HG03342 (cell line): ENCODE measurements around the gene ATP8A2.

Experiments used
- ATAC-seq: cut with Tn5 transposase; IDR thresholded peaks from one replicate; pipeline ENCODE4 v1.9.1; 2021; ENCODE audit warnings: mild to moderate bottlenecking, moderate library complexity; ENCODE audit not compliant: unreplicated experiment

The ATP8A2 gene

DNA sequence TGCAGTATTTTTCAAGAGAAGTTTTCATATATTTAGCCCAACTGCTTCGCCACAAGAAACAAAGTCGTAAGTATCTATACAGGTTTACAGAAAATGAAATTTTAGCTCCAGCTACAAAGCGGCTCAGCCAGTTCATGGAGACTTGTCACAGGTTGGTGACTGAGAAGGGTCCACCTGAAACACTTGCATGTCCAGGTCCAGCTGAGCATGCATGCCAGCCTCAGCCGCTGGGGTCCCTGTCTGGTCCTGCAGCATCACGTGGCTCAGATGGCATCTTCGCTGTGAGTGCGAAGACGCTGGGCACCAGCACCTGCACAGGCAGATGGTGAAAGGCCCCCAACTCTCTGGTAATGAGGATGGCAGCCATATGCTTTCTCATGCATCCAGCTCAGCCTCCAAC lies 616.2 kb downstream of the ATP8A2 start:
- ATAC-seq, result no peak

GRCh38 chr13:25988661-25989060 lies 616.9 kb downstream of the ATP8A2 start:
- no peak for ATAC-seq

GRCh38 chr13:25990801-25991200 lies 619.0 kb downstream of the ATP8A2 start:
- no peak for ATAC-seq

DNA sequence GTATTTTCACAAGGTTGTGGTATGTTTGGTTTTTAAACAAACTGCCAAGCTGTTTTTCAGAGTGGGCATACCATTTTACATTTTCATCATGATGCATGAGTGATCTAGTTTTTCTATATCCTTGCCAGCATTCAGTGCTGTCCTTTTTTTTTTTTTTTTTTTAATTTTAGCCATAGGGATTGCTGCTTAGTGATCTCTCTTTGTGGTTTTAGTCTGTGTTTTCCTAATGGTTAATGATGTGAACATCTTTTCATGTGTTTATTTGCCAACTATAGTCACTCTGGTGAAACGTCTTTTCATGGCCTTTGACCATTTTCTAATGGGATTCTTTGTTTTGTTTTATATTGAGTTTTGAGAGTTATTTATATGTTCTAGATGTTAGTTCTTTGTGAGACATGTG lies 620.3 kb downstream of the ATP8A2 start:
- no peak for ATAC-seq

DNA sequence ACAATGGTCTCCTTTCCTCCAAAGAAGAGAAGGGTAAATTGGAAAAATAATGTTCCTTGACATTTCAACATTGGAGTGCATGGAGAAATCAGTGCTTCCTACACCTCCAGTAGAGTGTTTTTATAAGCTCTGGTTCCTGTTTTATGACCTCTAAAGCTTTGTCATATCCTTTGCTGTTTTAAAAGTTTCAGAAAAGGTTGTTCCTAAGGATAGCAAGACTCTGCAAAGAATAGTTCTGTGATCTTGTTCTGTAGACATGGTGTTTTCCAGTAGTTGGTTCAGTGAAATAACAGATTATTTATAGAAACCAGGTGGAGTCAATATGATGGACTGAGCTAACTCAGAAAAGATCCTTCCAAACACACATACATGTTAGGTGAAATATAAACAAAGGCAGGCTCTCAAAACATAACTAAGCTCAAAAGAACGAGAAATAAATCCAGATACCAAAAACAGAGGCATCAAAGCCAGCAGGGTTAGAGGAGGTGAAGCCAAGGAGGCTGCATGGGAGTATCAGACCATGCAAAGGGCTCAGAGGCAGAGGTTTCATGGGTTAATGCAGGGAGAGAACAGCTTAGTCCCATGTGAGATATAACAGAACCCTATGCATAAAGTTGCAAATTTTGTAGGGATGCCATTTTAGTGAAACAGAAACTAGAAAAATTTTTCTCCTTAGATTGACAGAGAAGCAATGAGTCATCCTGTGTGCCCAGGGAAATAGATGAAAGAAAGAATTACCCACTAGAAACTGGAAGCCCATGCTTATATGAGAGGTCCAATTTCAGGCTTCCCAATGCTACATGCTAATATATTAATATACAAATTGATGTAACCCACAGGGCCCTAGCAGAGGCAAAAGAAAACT lies 635.7 kb downstream of the ATP8A2 start:
- ATAC-seq, result no peak

DNA sequence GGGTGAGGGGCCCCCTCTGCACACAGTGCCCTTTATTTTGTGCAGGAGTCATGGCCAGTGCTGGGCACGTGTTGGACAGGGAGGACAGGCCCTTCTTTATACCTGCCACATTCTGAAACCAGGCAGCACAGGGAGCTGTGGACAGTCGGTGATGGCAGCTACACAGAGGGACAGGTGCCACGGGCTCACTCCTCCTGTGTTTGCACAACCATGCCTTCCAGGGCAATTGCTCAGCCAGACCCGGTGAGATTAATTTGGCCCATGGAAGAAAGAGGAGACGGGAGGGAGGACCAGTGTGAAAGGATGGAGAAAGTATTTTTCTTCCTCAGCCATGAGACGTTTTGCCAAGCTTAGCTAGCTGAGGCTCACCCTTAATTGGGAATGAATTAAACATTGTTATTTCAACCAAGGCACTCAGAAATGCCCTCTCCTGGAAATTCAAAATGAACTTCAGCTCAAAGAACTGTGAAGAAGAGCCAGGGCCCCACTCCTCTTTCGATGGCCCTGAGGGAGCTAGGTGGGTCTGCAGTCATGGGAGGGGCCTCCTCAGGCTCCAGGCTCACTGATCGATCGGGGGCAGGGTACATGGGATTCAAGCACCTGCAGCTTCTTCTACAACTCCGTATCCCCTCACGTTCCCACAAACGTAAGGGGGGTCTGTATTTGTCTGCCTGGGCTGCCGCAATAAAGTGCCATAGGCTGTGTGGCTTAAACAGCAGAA lies 638.9 kb downstream of the ATP8A2 start:
- no peak for ATAC-seq

DNA sequence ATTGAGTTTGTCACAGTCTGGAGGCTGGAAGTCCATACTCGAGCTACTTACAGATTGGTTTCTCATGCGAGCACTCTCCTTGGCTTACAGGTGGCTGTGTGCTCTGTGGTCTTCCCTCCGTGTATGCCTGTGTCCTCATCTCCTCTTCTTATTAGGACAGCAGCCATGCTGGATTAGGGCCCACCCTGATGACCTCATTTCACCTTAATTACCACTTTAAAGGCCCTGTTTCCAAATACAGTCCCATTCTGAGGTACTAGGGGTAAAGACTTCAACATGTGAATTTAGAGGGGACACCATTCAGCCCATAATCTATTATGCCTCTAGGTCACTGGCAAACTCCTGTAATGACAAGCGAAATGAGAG lies 639.4 kb downstream of the ATP8A2 start:
- ATAC-seq, result no peak

GRCh38 chr13:26011996-26012821 lies 640.4 kb downstream of the ATP8A2 start:
- ATAC-seq, result no peak

DNA sequence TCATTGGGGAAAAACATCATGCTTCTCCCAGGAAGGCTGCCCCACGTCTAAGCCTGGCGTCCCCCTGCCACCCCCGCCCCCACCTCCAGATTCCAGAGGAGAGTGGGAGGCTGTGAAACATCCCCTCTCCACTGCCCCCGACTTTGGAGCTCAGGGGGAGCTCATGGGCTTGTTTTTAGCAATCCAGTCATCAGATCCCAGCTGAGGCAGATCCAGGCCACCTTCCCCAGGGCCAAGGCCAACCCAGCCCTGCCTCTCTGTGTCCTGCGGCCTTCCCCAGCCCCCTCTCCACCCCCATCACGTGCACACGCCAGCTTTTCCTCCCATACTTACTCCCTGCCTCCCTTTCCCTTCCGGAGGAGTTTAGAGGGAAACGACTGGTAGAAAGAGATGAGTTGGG lies 641.2 kb downstream of the ATP8A2 start:
- ATAC-seq, result no peak

GRCh38 chr13:26015271-26016125 lies 643.7 kb downstream of the ATP8A2 start:
- no peak for ATAC-seq

DNA sequence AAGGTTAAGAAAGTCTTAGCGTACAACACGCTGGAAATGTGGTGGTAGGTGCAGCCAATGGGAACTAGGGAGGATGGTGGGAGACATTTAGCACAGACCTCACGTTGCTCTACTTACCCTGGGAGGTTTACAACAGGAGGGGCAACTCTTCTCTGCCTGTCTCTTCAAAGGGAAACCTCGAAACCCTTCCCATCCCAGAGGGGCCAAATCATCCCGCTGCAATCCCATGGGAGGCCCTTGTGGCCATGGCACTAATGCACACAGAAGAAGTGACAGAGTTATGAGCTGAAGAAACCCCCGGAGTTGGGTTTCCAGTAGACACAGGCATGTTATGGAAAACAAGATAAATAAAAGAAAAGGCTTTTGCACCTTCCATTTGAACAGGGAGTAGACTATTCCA lies 644.4 kb downstream of the ATP8A2 start:
- ATAC-seq, result no peak

DNA sequence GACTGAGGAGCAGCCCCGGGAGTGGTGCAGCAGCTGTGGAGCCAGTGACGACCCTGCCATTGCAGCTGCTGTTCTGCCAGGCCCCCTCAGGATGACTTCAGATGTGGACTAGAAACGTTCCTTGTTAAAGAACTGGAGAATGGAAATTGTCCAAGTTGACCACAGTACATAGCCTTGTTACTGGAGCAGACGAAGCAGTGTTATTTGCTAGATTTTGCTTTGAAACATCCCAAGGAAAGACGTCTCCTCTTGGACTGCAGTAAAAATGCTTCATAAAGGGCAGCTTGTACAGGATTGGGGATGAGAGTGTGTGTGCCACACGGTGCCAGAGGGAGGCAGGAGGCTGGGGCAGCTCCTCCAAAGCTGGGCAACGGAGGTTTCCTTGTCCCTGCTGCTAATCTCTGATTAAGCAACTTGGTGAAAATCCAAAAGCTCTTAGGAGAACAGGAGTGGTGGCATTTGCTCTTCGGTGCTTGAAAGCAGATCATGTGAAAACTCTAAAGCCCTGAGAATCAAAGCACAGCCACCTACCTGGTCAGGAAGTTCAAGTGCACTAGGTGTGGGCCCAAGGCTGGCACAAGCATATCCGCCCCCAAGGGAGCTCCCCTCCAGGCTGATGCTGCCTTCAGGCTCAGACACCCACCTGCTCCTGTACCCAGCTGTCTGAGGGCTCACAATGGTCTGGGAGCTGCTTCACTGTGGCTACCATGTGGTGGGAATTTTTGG lies 645.6 kb downstream of the ATP8A2 start:
- ATAC-seq, result no peak

DNA sequence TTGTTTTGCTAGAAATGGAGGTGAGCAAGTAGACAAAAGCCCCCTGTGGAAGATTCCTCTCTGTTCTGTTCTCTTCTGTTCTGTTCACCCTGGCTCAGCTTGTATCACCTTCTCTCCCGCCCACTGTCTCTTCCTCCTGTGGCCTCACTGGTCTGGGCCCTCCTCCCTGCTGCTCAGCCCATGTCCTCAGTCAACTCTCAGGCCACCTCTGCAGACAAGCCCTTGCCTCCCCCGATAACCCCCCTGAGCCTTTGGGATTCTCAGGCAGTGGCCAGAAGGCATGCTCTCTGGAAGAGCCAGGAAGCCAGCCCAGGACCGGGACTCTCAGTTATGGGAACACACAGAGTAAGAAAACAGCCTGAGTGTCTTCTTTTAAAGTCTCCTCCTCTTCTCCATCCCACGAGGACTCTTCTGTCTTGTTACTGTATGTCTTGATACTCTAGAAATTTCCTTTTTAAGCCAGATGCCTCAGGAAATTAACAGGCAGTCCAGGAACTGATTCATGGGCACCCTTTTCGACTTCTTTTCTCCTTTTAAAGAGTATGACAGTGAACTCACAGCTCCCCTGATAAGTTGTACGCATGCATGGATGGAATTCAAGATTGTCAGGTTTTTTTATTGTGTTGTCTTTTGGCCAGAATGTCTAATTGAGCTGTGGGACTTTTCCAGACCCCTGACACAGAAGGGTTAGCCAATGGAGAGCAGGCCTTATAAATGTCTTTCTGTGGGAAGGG lies 646.3 kb downstream of the ATP8A2 start:
- no peak for ATAC-seq

GRCh38 chr13:26019251-26019650 lies 647.5 kb downstream of the ATP8A2 start:
- no peak for ATAC-seq

DNA sequence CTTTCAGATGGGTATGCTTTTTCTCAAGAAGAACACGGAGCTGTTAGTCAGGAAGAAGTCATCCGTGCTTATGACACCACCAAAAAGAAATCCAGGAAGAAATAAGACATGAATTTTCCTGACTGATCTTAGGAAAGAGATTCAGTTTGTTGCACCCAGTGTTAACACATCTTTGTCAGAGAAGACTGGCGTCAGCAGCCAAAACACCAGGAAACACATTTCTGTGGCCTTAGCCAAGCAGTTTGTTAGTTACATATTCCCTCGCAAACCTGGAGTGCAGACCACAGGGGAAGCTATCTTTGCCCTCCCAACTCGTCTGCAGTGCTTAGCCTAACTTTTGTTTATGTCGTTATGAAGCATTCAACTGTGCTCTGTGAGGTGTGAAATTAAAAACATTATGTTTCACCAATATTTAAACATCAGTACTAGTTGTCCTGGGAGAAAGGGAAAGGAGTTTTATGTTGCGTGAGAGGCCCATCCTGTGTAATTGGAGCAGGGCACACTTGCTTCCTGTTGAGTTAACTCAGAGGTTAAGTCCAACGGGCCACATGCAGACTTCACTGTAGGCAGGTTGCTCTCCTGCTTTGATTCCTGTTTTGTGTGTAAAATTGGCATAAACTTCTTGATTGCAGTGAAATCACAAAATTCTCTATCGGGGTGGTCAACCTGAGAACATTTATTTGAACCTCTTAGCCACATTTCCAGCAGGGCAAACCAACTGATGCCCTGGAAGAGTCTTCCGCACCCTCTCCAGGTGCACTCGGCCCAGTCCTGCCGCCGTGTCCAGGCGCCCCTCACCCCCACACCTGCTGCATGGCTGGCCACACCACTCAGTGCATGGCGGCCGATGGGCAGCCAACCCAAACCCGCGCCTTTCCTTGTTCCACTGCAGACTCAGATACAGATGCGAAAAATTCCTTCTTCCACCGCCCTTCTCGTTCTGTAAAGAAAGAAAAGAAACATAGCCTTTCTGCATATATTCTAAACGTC lies 648.4 kb downstream of the ATP8A2 start:
- ATAC-seq, result no peak

DNA sequence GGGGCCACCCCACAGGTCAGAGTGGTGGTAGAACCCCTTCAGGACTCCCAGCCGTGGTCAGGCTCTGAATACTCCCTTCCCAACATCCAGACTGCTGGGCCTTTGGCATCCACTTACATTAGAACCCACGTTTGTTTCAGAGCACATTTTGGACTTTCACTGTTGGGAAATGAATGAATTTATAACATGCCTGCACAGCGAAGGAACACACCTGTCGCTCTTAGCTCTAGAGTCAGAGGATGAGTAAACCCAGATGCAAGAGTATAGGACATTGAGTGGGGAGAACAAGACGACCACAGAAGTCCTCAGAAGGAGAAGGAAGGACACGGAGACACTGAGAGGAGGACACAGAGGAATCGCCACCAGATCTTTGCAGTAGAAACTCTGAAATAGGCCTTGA lies 649.1 kb downstream of the ATP8A2 start:
- no peak for ATAC-seq

DNA sequence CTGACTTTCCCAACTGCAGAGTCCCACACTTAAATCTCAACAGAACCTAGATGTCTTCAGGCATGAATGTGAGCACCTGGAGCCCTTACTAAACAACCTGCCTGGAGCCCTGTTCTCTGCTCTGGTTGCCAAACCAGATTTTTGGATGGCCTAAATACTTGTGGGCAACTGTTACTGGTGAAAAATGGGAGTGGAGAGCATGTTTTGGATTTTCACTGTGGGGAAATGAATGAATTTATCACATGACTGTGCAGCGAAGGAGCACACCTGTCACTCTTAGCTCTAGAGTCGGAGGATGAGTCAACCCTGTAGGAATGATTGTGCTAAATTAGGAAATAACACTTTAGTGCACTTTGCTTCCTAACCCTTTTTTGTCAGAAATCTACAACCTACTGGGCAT lies 649.7 kb downstream of the ATP8A2 start:
- no peak for ATAC-seq

GRCh38 chr13:26021956-26022355 lies 650.2 kb downstream of the ATP8A2 start:
- ATAC-seq, result no peak
